ENCODE measurements around the gene ZNF324B. TPM values are rescaled to one million over a fixed set of nuclear protein-coding genes. Genes with fewer than 3 reads are reported as not detected.

ZNF324B gene
- total and polyA plus RNA-seq, 10 of the 15 experiments (the other 5 are each of a cell fraction or from before 2014, with no cell fraction given): 0.11 to 12.8 (median 4.0) TPM

- TF ChIP-seq MLLT1 (IDR thresholded peaks at IDR 0.05) (peak; percentile 31; the same call in 1 of the 2 replicates), PAX5 (IDR thresholded peaks at IDR 0.05; ENCODE audit: borderline replicate concordance, low read depth, low read length) (no peak), CEBPZ (IDR thresholded peaks at IDR 0.05; ENCODE audit: low read depth, low read length) (no peak; the same call in 1 of the 2 replicates), CREB1 (IDR thresholded peaks at IDR 0.05; ENCODE audit: low read depth) (peak; percentile 84), CUX1 (IDR thresholded peaks at IDR 0.05; ENCODE audit: insufficient replicate concordance, low read depth, low read length) (no peak), KDM1A (IDR thresholded peaks at IDR 0.05; ENCODE audit: borderline replicate concordance) (no peak), ELK1 (IDR thresholded peaks at IDR 0.05; ENCODE audit: low read depth, low read length) (peak; percentile 53; the same call in 1 of the 2 replicates), E4F1 (IDR thresholded peaks at IDR 0.05; ENCODE audit: borderline replicate concordance, partially characterized antibody) (peak; percentile 83), E2F8 (IDR thresholded peaks at IDR 0.05; ENCODE audit: low read depth, partially characterized antibody) (no peak), IRF4 (IDR thresholded peaks at IDR 0.05; ENCODE audit: low read depth, low read length) (no peak)
These were observed 43.0 kb upstream of the ZNF324B start, which contains the start of gene ZNF584 (continued) for GRCh38 chr19:58408152-58409009.
